Measurements from ENCODE around the gene PRDM16.

DNA sequence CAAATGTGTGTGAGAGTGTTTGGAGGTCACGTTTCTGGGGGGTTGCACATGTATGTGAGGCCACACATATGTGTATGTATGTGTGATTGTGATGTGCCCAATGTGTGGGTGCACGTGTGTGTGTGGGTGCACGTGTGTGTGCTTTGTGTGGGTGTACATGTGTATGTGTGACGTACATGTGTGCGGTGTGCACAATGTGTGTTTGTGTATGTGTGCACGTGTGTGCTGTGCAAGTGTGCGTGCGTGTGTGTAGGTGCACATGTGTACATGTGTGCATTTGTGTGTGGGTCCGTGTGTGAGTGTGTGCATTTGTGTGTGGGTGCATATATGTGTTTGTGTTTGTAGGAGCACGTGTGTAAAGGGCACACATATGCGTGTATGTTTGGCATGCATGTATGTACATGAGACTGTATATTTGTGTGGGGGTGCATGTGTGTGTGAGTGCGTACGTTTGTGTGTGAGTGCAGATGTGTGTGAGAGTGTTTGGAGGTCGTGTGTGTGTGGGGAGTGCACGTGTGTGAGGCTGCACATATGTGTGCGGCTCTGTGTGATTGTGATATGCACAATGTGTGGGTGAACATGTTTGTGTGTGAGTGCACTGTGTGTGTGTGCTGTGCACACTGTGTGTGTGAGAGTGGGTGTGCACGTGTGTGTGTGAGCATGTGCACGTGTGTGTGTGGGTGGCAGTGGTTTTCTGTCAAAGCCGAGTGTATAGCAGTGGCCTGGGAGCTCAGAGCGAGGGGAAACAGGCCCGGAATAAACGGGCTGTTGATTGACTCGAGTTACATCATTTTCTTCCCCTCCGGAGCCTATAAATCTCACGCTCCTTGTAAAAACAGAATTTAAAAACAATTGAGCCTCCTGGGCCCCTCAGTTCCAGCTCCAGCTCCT is 252.8 kb downstream of the PRDM16 start:
- TF ChIP-seq GABPA (IDR thresholded peaks at IDR 0.05; ENCODE audit: low read depth): no peak
- no peak for TF ChIP-seq SIN3A (IDR thresholded peaks at IDR 0.05; ENCODE audit: borderline replicate concordance, low read depth, low read length)
- no peak for TF ChIP-seq CTCF (IDR thresholded peaks at IDR 0.05)
- no peak for TF ChIP-seq SMC3 (IDR thresholded peaks at IDR 0.05; ENCODE audit: low read depth, low read length)
- no peak for TF ChIP-seq ELF1 (IDR thresholded peaks at IDR 0.05)

Data from SK-N-SH (cell line).